ENCODE results near the gene PFDN1.

The PFDN1 gene

DNA sequence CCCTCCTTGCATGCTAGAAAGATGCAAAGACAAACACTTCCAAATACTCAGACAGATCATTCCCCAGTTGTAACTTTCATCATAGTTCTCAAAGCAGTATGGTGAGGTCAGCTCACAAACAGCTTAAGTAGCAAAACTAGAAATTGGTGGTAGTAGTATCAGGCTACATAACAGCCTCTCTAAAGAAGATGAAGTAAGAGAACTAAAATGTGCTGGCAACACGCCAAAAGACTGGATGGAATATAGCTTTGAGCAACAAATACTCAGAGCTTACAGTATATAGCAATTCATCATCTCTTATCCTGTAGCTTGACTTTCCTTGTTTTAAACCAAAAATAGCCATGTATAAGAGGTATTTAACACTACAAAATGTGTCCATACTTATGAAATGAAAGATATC is 7.5 kb downstream of the PFDN1 start:
- DNase-seq: no peak

- DNase-seq: no peak
Measured at GRCh38 chr5:140294753-140295152, 8.1 kb downstream of the PFDN1 start.

DNA sequence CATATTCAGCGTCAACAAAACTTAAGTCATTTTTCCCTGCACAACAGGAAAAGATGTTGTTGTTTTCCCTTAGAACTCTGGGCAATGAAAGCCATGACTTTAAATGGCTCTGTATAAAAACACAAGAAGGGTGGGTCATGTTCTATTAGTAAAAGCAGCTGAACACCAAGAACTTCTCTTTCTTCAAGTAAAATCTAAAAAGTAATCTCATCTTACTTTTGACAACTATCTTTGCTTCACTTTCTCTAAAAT is 9.1 kb downstream of the PFDN1 start:
- no peak for DNase-seq

- no peak for DNase-seq
Measured at GRCh38 chr5:140293091-140293848, 9.6 kb downstream of the PFDN1 start.

DNA sequence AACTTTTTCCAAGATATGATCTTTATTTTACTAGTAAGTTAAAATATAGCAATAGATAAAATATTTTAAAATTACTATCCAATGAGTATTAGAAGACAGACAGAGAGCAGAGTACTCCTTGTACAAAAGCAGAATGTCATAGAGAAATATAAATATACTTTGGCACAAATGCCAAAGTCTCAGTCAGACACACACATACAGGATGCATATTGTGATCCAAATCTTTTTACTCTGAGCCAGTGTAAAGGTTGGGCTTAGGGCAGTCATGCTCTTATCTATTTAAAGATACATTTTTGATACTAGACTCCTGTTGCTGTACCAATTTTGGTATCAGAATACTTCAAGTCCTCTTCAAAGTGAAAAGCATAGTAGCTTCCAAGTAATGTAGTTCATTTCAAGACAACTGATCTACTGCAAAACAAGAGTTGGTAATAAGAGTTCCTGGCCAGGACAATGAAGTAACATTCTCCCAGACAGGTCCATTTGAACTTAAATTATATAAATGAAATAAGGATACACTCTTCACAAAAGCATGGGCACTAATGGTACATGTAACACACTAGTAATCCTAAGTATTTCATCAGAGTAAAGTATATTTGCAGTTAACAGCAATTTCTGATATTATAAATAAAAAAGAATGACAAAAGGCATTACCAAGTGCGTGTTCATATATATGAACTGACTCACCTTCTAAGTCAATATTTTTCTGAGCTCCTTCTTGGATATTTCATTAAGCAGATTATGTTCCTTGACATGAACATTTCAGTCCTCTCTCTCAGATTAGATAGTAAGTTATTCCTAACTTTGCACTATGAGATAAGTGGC is 10.5 kb downstream of the PFDN1 start:
- DNase-seq: no peak

DNA sequence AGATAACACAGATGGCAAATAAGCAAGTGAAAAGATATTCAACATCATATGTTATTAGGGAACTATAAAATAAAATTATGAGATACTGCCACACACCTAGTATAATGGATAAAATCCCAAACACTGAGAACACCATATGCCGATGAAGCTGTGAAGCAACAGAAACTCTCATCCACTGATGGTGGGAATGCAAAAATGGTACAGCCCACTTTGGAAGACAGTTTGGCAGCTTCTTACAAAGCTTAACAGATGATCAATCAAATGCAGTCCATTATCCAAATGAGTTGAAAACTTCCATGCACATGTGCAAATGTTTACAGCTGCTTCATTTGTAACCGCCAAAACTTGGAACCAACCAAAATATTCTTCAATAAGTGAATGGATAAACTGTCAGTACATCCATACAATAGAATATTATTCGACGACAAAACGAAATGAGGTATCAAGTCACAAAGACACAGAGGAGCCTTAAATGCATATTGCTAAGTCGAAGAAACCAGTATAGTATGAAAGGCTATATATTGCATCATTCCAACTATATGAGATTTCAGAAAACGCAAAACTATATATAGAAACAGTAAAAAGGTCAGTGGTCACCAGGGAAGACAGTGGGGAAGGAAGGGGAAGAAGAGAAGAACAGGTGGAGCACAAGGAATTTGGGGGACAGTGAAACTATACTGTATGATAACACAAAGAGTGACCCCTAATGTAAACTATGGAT is 14.9 kb downstream of the PFDN1 start:
- DNase-seq: no peak

DNA sequence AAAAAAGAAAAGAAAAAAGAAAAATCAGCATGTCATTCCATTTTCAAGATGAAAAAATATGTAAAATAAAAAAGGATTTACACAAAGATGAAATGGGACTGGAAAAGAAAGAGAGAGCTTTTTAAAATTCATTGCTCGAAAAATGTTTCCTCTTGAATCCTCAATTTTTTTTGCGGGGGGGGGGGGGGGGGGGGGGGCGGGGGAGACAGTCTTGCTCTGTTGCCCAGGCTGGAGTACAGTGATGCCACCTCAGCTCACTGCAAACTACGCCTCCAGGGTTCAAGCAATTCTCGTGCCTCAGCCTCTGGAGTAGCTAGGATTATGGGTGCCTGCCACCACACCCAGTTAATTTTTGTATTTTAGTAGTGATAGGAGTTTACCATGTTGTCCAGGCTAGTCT is 16.5 kb downstream of the PFDN1 start:
- DNase-seq: no peak

DNA sequence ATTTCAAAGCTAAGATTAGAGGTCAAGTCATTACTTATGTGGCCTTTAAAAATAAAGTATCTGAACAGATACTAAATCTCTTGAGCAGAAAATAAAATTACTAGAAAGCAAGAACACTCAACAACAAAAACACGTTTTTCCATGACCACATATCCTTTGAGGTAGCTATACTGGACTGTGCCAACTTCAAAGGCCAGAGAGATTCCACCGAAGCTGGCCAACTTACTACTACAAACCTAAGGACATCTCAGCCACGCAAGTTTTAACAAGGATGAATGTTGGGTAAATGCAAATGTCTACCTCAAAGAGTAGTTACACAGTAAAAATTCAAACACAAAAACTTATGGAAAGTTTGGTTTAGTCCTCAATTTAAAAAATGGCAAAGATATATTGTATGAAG is 18.9 kb downstream of the PFDN1 start:
- no peak for DNase-seq

GRCh38 chr5:140282266-140282665 is 20.6 kb downstream of the PFDN1 start:
- no peak for DNase-seq

- no peak for DNase-seq
Measured at GRCh38 chr5:140275837-140276236, 27.1 kb downstream of the PFDN1 start.

DNA sequence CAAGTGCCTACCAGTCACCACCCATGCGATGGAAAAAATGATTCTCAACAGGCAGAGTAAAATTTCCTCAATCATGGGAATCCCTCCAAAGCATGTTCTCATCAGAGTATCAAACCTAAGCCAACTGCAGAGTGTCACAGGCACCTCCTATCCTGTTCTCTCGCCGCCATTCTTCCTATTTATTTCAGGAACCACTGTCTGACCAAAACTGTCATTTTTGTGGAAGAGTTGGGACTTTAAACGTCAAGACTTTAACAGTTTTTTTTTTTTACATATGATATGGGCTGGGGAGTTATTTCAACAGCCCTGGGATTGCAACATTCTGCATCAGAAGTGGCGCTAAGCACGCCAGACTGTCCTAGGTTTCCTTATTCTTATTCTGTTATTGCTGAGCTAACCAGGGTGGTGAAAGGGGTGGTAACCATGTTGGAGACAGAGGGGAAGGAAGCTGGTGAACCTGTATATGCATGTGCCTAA is 29.5 kb downstream of the PFDN1 start:
- no peak for DNase-seq

- DNase-seq: no peak
Measured at GRCh38 chr5:140270008-140270407, 32.9 kb downstream of the PFDN1 start.

- DNase-seq: no peak
Measured at GRCh38 chr5:140267559-140268018, 35.3 kb downstream of the PFDN1 start.

- no peak for DNase-seq
Measured at GRCh38 chr5:140267201-140267540, 35.7 kb downstream of the PFDN1 start.

DNA sequence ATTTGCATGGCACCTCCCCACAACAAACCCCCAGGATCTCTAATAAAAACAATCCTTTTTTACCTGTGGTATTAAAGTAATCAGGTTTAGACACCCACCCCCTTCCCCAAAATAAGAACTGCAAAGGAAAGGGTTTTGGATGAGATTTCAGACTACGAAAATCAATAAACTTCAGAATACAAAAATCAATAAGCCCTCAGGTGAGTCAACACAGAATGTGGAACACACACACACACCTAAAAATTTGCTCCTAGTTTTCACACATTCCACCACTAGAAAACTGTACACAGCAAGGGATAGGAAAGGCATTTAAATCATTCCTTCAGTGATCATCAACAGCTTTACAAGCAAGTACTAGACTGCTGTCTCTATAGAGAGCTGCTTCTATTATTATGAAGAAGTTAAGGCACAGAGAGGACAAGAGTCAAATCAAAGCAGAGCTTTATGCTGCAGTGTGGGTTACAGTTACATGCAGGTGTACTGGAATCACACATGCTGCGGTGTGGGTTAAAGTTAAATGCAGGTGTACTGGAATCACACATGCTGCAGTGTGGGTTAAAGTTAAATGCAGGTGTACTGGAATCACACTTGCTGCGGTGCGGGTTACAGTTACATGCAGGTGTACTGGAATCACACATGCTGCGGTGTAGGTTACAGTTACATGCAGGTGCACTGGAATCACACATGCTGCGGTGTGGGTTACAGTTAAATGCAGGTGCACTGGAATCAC is 36.3 kb downstream of the PFDN1 start:
- DNase-seq: no peak

GRCh38 chr5:140265845-140266244 is 37.1 kb downstream of the PFDN1 start:
- DNase-seq: no peak

DNA sequence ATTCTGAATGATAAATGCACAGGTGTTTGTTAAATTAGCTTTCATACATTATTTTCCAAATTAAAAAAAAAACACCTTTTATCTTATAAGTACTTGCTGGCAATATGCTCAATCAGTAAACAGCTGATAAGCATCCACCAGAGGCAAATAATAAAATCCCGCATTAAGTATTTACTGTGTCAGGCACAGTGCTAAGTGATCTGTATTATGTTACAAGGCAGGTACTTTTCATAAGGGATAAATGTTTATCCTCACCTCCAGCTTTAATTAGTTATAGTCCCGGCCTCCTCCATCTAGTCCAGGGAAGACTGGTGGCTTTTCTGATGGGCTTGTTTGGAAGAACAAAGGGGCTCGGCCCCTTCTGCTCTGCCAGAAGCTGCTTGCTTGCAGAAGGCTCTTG is 40.1 kb downstream of the PFDN1 start:
- DNase-seq: peak; percentile 4

DNA sequence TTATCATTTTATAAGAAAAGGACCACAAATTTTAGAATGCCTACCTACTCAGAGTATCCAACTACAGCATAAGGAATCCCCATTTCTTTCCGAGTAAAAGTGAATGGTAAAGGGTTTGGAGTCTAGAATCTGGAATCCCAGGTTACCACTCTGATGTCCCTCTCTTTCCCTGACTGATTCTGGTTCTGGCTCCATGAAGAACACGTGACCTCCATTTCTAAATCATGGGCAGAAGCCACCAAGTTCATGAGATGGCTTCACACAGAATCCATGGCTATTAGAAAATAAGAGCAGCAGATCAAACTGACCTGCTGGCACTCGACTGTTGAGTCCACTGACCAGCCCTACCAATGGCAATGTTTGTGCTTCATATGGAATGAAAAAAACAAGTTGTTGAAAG is 40.7 kb downstream of the PFDN1 start:
- no peak for DNase-seq

DNA sequence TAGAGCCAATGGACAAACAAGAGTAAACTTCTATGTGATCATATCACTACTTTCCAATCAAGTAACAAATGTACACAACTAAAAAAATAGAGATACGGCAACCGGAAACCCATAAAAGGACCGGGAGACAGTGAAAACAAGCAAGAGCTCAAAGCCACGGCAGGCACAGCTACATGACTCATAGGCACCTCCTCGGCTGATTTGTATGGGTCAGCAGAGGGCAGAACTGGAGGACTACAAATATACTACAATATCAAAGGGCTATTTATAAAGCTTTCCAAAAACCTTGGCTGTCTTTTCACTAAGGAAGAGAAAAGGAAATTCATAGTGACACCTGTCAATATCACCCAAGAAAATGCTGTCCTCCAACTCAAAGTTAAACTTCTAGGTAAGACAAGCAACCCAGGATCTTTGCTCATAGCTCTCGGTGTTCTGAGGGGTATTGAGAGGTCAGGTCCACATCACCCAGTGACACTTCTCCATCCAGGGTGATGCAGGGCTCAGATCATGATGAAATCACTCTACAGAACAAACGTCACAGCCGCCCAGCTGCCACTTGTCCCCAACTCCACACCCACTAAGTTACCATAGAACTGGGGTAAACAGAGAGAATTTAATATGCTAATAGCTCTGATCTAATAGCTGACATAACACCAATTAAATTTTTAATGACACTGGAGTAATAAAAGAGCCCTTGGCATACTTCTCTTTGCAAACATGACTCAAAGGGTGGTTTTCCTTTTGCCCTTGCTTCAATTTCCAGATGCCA is 41.3 kb downstream of the PFDN1 start:
- peak; percentile 47 for DNase-seq

DNA sequence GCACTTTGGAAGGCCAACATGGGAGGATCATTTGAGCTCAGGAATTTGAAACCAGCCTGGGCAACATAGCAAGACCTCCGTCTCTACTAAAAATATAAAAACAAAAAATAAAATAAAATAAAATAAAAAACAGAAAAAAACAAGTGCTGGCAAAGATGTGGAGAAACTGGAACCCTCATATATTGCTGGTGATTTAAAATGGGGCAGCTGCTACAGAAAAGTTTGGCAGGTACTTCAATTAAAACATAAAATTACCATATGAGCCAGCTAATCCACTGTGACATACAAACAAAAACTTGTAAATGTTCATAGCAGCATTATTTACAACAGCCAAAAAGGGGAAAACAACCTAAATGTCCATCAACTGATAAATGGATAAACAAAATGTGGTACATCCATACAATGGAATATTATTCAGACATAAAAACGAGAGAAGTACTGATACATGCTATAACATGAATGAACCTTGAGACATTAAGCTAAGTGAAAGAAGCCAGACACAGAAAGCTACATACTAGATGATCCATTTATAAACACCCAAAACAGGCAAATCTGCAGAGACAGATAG is 42.7 kb downstream of the PFDN1 start:
- DNase-seq: no peak

GRCh38 chr5:140259500-140259899 is 43.4 kb downstream of the PFDN1 start:
- no peak for DNase-seq

GRCh38 chr5:140258873-140259272 is 44.0 kb downstream of the PFDN1 start:
- no peak for DNase-seq

Data from DMS79 treated with DMSO at 0.1 percent for 48 hours (cell line).